BLaER1 (cell line): ENCODE measurements around the gene CLTCL1.
A peak's percentile ranks its signal among the peaks of the same experiment; 100 is the strongest.
"Not testable (repeated sequence)": the region's sequence is repeated elsewhere in the genome, so short reads cannot be mapped to it uniquely, and the experiment has no call there.

Experiments used
- H3K27ac ChIP-seq: shearing (Covaris generic); formaldehyde crosslinking; 2 replicates; pipeline ENCODE4 v1.8.1; 2022
- H3K27me3 ChIP-seq: shearing (Covaris generic); formaldehyde crosslinking; 2 replicates; pipeline ENCODE4 v1.8.1; 2022
- H3K36me3 ChIP-seq: shearing (Covaris generic); formaldehyde crosslinking; 2 replicates; pipeline ENCODE4 v1.8.1; 2022
- H3K4me1 ChIP-seq: shearing (Covaris generic); formaldehyde crosslinking; 2 replicates; pipeline ENCODE4 v1.8.1; 2022
- H3K4me2 ChIP-seq: shearing (Covaris generic); formaldehyde crosslinking; 2 replicates; pipeline ENCODE4 v1.8.1; 2022
- H3K4me3 ChIP-seq: shearing (Covaris generic); formaldehyde crosslinking; 2 replicates; pipeline ENCODE4 v1.8.1; 2022
- H3K9ac ChIP-seq: shearing (Covaris generic); formaldehyde crosslinking; 2 replicates; pipeline ENCODE4 v1.8.1; 2022
- H3K9me3 ChIP-seq: shearing (Covaris generic); formaldehyde crosslinking; 2 replicates; pipeline ENCODE4 v1.8.1; 2022
- H4K20me1 ChIP-seq: shearing (Covaris generic); formaldehyde crosslinking; 2 replicates; pipeline ENCODE4 v1.8.1; 2022
- Cebpa-rat ChIP-seq: shearing (Covaris generic); IDR thresholded peaks from 2 replicates; pipeline ENCODE4 v1.8.1; 2022

CLTCL1 gene

GRCh38 chr22:19172213-19173046 lies 119.1 kb downstream of the CLTCL1 start:
- Histone ChIP-seq H3K4me3 (peak overlapping the region; percentile 96), H3K36me3 (peaks cover 16% of the 10 kb centered on the region), H3K9ac (peak overlapping the region; percentile 98), H4K20me1 (peaks cover 55% of the 10 kb centered on the region), H3K4me2 (peak overlapping the region; percentile 99), H3K9me3 (no peaks in the 10 kb centered on the region), H3K27ac (peak overlapping the region; percentile 97), H3K27me3 (peaks cover 39% of the 10 kb centered on the region), H3K4me1 (peaks cover 66% of the 10 kb centered on the region)
- no peak for TF ChIP-seq Cebpa-rat

DNA sequence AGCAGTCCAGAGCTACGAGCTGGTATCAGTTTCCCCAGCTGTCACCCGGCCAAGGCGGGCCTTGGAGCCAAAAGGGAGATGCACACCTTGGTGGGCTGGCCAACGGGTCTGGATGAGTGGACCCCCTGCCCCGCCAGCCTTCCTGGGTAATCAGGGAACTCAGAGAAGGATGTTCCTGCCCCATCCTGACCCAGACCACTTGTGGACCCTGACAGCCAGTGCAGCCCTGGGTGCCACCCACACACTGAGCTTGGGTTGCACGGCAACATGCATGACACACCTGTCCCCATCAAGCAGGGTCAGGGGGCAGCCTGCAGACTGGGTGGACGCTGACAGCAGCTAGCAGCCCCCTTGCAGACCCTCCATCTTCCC lies 121.6 kb downstream of the CLTCL1 start:
- TF ChIP-seq Cebpa-rat, result no peak
- H3K4me3 ChIP-seq, result 0 out of 2 replicates have a peak overlapping the region, but pooled peaks have one; percentile 96
- peaks cover 32% of the 10 kb centered on the region for H4K20me1 ChIP-seq
- H3K27me3 ChIP-seq, result peaks cover 57% of the 10 kb centered on the region
- H3K9me3 ChIP-seq, result no peaks in the 10 kb centered on the region
- H3K27ac ChIP-seq, result no peak overlapping the region
- 0 out of 2 replicates have a peak, but pooled peaks cover 2% of the 10 kb centered on the region for H3K36me3 ChIP-seq
- H3K9ac ChIP-seq, result no peak overlapping the region
- no peak overlapping the region for H3K4me2 ChIP-seq
- peaks cover 41% of the 10 kb centered on the region for H3K4me1 ChIP-seq

- Histone ChIP-seq H3K4me2 (no peak overlapping the region), H3K9ac (no peak overlapping the region), H3K36me3 (no peaks in the 10 kb centered on the region), H3K4me1 (peaks cover 35% of the 10 kb centered on the region), H3K9me3 (peaks cover 6% of the 10 kb centered on the region; the same call in 1 of the 2 replicates), H4K20me1 (peaks cover 25% of the 10 kb centered on the region), H3K27ac (no peak overlapping the region), H3K4me3 (no peak overlapping the region), H3K27me3 (peaks cover 57% of the 10 kb centered on the region)
- no peak for TF ChIP-seq Cebpa-rat
These were observed 122.2 kb downstream of the CLTCL1 start for GRCh38 chr22:19169002-19169946.

DNA sequence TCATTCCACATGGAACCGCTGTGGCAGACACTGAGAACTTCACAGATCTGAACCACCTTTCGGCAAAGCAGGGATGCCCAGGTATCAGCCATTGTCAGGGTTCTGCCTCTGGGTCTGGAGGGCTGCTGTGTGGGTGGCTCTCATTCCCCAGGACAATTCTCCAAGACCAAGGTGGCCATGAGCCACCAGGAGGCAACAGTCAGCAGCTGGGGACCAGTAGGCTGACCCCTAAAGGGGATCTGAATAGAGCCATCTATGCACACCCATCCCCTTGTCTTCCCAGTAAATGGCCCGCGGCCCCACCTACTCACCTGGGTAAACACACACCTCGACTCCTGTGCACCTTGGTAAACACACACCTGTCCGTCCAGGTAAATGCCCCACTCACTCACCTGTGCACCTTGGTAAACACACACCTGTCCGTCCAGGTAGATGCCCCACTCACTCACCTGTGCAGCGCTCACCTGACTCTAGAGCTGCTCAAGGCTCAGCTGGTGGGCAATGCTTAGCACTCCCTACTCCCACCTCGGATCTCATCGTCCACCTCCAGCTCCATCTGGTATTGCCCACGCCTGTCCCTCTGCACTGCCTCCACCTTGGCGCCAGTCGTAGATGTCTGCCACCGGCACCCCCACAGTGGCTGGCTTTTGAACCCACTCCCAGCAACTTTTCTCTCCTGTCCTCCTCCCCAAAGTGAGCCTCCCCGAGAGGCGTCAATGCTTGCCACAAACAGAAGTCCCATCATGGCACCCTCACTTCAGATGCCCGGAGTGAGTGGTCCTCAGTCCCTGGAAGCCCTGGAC lies 123.2 kb downstream of the CLTCL1 start:
- Histone ChIP-seq H4K20me1 (peaks cover 15% of the 10 kb centered on the region), H3K27ac (no peak overlapping the region)

GRCh38 chr22:19167106-19167869 lies 124.2 kb downstream of the CLTCL1 start:
- TF ChIP-seq Cebpa-rat, result no peak
- Histone ChIP-seq H3K27me3 (peaks cover 57% of the 10 kb centered on the region), H3K4me3 (no peak overlapping the region), H3K4me1 (peaks cover 15% of the 10 kb centered on the region), H4K20me1 (peaks cover 5% of the 10 kb centered on the region; the same call in 1 of the 2 replicates), H3K36me3 (no peaks in the 10 kb centered on the region), H3K4me2 (no peak overlapping the region), H3K9me3 (peaks cover 8% of the 10 kb centered on the region; the same call in 1 of the 2 replicates), H3K27ac (no peak overlapping the region), H3K9ac (no peak overlapping the region)

More for the DNA sequence above, 123.2 kb downstream of the CLTCL1 start:
- TF ChIP-seq Cebpa-rat, result no peak
- Histone ChIP-seq H3K27me3 (peaks cover 57% of the 10 kb centered on the region), H3K9ac (no peak overlapping the region), H3K4me1 (peaks cover 25% of the 10 kb centered on the region), H3K4me3 (no peak overlapping the region), H3K9me3 (peaks cover 8% of the 10 kb centered on the region; the same call in 1 of the 2 replicates), H3K4me2 (no peak overlapping the region), H3K36me3 (no peaks in the 10 kb centered on the region)

- Histone ChIP-seq H3K36me3 (no peaks in the 10 kb centered on the region), H3K4me1 (peaks cover 14% of the 10 kb centered on the region), H4K20me1 (no peaks in the 10 kb centered on the region), H3K27me3 (peaks cover 57% of the 10 kb centered on the region), H3K4me3 (no peak overlapping the region), H3K27ac (no peak overlapping the region), H3K9me3 (peaks cover 8% of the 10 kb centered on the region; the same call in 1 of the 2 replicates), H3K4me2 (no peak overlapping the region), H3K9ac (no peak overlapping the region)
- no peak for TF ChIP-seq Cebpa-rat
These were observed 125.1 kb downstream of the CLTCL1 start for GRCh38 chr22:19166421-19166820.

- H3K27ac ChIP-seq, result no peak overlapping the region
- H3K4me2 ChIP-seq, result no peak overlapping the region
- peaks cover 37% of the 10 kb centered on the region for H3K27me3 ChIP-seq
- no peaks in the 10 kb centered on the region for H3K36me3 ChIP-seq
- peaks cover 8% of the 10 kb centered on the region; the same call in 1 of the 2 replicates for H3K9me3 ChIP-seq
- H3K9ac ChIP-seq, result no peak overlapping the region
- no peak overlapping the region for H3K4me3 ChIP-seq
- H4K20me1 ChIP-seq, result no peaks in the 10 kb centered on the region
- H3K4me1 ChIP-seq, result peaks cover 1% of the 10 kb centered on the region; the same call in 1 of the 2 replicates
- no peak for TF ChIP-seq Cebpa-rat
These were observed 127.1 kb downstream of the CLTCL1 start for GRCh38 chr22:19164425-19164824.

DNA sequence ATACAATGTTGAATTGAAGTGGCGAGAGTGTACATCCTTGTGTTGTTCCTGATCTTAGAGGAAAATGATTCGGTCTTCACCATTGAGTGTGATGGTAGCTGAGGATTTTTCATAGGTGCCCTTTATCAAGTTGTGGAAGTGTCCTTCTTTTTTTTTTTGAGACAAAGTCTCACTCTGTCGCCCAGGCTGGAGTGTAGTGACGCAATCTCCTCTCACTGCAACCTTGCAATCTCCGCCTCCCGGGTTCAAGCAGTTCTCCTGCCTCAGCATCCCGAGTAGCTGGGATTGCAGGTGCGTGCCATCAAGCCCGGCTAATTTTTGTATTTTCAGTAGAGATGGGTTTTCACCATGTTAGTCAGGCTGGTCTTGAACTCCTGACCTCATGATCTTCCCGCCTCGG lies 132.9 kb downstream of the CLTCL1 start:
- H3K4me2 ChIP-seq, H3K4me1 ChIP-seq, H3K9me3 ChIP-seq, H3K36me3 ChIP-seq, H3K4me3 ChIP-seq, H3K27ac ChIP-seq, H3K27me3 ChIP-seq, H3K9ac ChIP-seq, H4K20me1 ChIP-seq: not testable (repeated sequence)
- TF ChIP-seq Cebpa-rat, result 0 out of 2 replicates have a peak, but pooled peaks have one; percentile 27

GRCh38 chr22:19156109-19156508 lies 135.4 kb downstream of the CLTCL1 start:
- not testable (repeated sequence) for H3K9me3 ChIP-seq, H3K9ac ChIP-seq, H3K4me2 ChIP-seq, H3K36me3 ChIP-seq, H3K4me1 ChIP-seq, H4K20me1 ChIP-seq, H3K4me3 ChIP-seq, H3K27ac ChIP-seq
- peaks cover 12% of the 10 kb centered on the region for H3K27me3 ChIP-seq
